NK-92 (cell line): ENCODE measurements around the gene SNRNP48.

Experiments used
- DNase-seq: peaks from one replicate; lab custom pipeline; 2025; ENCODE audit not compliant: unreplicated experiment; lab: John Stamatoyannopoulos, UW

SNRNP48 gene

DNA sequence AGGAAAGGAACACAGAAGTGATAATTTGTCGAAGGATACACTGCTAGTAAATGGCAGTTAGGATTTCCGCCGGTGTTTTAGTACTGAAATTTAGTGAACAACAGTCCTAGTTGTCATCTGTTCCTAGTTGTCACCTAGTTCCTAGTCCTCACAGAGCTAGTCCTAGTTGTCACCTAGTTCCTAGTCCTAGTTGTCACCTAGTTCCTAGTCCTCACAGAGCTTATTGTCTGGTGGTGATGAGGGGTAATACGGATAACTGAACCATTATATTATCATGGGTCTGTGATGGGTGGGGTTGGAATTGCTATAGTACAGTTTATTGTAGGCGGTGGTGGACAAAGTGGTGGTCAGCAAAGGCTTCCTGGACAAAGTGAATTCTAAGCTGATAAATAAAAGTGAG is 1.8 kb downstream of the SNRNP48 start:
- DNase-seq: no peak

DNA sequence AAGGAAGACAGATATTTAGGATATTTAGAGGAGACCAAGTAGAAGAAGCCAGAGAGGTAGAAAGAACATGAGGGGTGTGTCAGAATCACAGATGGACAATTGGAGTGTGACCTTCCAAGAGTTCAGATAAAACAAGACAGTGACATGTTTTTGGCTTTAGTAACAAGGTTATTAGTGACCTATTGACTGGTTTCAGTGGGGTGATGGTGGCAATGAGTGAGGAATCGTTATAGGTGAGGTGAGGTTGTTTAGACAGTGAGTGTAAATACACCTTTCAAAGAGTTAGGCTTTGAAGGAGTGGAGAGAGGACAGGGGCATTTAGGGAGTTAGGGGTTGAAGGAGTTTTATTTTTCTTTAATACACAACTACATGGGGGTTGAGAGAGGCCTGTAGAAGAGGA is 3.2 kb downstream of the SNRNP48 start:
- no peak for DNase-seq

DNA sequence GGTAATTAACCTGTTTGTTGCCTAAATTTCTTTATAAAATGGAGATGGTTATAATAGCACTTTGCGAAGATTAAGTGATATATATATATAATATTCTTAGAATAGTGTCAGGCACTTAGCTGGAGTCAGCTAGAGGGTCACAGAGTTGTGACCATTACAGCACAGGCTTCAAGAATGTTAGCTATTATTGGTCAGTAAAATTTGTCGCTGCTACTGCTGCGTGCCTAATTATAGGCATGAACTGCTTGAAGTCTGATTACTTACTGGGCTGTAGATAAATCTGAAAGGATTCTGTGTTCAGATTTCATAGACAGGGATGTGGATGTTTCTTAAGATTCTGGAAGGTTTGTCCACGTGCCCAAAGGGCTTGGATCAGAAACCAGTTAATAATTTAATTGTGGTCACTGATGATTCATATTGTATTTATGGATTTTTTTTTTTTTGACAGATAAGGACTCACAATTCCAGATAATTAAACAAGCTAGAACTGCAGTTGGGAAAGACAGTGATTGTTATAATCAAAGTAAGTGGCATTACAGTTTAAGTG is 4.7 kb downstream of the SNRNP48 start:
- DNase-seq: no peak

DNA sequence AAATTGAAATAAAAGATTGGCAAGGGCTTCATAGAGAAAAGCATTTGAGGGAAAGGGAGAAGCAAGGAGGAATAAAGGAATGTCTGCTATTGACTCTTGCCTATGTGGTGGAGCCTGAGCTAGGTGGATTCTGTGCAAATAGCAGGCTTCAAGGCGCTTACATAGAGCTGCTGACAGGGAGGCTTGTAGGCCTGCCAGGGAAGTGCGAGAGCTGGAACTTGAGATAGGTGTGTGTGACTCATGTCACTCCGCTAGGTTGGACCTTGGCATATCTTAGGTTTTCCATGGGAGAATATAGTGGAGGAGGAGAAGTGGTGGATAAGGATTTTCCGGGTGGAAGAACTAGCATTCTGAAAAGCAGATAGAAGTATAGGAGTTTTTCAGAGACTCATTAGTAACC is 14.0 kb downstream of the SNRNP48 start:
- no peak for DNase-seq

DNA sequence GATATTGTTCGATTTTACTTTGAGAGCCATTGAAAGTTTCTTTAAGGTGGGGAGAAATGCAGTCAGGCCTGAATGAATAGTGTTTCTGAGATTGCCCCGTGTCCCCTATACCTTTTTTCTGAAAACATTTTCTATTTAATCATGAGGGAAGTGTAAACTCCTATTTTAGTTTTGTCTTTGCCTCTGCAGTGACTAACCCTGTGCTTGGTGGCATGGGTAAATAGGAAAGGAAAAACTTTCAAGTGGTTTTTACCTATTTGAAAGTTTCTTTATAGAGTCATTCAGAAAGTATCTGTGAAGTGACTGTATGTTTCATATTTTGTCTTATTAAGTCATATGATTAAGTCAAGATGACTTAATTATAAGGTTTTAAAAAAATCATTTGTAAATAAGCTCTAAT is 14.5 kb downstream of the SNRNP48 start:
- DNase-seq: no peak

DNA sequence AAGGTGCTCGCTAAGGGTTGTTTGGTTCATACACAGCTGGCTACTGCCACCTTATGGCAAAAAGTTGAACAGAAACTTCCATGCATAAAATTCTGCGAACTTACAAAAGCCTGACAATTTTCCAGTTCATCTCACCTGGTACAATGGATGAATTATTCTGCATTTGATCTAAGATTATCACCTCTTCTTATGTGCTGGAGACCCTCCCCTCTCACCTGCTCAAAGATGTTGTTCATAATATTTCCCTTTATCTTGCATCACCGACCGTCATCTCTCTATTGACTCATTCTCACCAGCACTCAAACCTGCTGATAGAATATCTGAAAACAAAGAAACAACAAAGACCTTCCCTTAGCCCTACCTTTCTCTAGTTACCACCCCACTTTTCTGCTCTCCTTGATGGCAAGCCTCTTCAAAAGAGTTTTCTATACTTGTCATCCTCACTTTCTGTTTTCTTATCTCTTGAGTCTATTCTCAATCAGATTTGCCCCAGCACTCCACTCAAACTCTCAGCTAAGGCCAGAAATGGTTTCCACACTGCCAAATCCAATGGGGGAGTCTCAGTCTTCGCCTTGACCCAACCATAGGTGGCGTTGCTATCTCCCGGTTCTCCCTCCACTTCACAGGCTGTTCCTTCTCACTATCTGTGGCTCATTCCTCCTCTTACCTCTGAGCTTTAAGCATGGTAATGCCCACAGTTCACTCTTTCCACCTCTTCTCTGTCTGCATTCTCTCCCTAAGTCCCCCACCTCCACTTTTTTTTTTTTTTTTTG is 25.8 kb downstream of the SNRNP48 start:
- no peak for DNase-seq

DNA sequence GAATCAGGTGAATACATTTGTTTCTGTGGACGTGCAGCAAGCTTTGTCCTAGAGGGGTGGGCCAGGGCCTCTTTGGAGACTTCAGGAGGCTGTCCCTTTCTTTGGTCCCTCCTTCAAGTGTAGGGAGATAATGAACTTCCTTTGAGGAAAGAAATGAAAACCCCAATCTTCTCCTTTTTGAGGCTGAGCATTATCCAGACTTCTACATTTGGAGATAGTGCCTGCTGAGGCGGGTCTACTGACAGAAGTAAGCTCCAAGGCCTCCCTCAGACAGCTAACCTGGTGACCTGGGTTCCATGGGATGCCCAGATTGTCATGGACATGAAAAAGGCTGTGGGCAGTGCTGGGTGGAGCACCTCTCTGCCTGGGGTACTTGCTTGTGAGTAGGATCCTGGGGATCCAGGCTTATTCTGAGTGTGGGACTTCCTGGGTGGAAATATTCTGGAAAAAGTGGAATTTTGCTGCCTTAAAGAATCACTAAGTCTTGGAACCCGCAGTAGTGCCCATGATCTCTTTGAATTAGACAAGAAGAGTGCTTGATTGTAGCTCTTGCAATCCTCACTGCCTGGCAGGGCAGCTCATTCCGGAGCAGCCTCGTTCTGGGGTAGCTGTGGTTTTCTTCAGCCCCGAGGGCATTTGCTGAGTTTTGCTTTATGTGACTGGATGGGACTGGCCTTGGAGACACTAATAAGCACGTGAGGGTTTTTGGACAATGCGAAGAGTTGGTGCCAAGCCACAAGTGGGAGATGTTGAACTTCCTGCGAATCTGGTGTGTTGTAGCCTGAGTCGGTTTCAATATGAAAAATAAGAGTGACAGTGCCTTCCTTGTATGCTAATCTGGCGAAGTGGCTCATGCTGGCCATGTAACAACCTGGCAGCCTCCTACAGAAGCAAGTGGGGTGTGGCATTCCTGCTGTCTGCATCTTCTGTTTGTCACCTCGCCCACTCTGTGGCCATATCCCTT is 28.1 kb downstream of the SNRNP48 start:
- DNase-seq: no peak

DNA sequence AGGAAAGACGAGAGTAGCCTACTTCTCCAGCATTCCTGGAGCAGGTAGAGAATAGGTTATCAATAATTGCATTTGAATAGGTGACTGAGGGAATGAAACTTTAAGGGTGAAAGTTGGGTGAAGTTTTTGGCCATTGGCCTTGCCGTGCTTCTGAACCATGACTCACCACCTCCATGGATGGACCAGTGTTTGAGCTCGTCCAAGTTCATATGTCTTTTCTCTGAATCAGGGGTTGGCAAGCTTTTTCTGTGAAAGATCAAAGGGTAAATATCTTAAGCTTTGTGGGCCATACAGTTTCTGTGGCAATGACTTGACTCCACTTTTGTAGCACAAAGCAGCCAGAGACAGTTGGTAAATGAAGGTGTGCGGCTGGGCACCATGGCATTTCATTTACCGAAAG is 31.8 kb downstream of the SNRNP48 start:
- DNase-seq: no peak

DNA sequence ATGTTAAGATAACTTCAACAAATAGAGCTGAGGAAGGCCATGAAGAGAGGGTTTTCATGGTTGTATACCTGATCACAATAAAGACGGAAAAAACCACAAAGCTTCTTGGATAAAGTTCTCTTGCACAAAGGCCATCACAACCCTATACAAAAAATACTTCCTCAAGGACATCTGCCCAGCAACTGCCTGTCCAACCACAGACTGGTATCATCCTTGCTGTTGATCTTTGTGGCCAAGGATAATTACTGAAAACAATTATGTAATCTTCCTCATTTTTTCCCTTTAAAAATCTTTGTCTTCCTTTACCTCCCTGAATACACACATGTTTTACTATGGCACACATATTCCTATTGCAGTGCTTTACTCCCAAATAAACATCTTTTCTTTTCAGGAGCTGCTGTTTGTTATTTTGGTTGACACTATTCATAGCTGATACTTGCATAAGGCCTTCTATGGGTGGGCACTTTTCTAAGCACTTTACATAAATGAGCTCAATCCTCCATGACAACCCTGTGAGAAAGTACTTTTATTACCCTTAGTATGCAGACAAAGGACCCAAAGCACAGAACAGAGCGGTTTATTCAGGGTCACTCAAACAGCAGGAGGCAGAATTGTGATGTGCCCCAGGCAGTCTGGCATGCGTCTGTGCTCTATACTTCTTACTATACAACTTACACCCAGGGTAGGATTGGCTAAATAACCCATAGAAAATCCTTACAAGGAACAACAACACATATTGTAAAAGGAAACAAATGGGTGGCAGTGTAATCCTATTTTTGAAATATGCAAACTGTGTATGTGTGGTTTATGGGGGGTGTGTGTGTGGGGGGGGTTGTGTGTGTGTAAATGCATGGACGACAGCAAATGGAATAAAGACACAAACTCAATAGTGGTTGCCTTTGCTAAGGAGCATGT is 35.1 kb downstream of the SNRNP48 start:
- no peak for DNase-seq

DNA sequence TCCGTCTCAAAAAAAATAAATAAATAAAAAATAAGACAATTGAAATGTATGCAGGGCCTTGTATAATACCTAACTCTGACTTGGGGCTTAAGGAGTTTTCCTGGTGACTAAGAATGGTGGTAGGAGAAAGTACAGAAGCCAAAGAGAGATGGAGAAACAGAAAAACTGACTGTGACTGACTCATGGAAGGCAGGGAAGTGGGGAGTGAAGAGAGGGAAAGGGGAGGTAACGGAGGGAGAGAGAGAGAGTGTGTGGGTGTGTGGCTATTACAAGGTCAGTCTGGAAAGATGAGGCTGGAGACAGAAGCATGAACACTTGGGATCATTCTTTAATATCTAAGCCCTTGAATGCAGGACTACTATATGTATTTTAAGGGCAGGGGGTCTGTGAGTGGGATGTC is 38.5 kb downstream of the SNRNP48 start:
- DNase-seq: no peak

DNA sequence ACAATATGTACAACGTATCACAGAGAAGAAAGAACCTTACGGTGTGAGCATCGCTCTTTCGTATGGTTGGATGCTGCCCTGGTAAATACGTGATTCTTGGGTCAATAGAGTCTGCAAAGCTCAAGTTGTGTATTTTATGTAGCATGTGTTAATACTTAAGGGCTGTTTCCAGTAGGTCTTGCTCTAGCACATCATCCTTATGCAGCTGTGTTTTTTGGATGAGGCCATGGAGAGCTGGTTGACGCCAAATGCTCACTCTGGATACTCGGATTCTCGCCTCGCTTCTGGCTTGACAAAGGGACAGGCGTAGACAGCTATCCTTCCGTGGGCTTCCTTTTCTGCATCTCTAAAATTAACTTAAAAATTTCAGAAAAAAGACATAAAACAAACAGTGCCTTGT is 38.9 kb downstream of the SNRNP48 start:
- DNase-seq: no peak

DNA sequence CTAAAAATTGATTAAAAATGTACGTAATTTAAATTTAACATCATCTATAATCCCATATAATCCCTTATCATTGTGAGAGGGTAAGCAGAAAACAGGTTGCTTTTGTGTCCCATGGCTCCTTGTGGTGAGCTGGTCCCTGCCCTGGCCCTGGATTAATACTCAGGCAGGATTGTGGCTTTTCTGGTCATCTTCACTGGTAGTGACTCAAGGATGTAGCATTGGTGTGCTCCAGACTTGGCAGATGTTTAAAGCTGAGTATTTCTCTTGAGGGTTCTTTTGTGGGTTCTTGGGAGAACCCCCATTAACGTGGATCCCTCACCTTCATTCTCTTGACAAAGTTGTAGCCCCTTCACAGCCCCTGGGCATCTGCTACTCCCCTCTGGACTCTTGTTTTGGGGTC is 39.3 kb downstream of the SNRNP48 start:
- no peak for DNase-seq

DNA sequence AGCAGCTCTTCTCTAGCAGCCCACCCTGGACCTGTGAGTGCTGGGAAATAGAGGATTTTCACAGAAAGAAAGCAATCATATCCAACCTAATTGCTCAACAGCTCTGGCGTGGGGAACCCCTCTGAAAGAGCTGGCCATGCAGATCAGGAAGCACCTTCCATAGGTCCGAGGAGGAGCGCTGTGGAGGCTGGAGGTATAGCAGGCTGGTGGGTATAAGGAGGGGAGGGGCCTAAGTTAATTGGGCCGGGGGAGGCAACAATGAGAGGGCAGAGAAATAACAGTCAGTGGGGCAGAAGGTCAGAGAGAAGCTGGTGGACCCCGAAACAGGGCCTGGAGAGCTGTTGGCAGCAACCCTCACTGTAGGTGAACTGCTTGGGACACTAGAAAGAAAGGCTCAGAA is 40.8 kb downstream of the SNRNP48 start:
- no peak for DNase-seq

DNA sequence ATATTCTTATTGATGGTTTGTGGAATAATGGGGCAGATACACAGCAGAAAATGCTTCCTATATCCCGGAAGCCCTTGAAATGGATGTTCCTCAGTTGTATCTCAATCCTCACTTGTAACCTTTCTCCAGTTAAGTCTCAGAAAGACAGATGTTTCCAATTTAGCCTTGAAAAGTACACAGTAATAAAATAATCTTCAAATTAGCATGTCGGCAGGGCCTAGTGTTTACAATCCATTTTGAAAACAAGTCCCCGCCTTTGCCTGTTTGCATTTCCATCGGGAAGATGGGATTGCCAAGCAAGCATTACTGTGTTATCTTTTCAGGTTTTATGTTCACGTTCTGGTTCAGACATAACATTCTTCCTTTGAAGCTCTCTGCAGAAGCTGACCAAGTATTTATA is 41.5 kb downstream of the SNRNP48 start:
- DNase-seq: no peak

DNA sequence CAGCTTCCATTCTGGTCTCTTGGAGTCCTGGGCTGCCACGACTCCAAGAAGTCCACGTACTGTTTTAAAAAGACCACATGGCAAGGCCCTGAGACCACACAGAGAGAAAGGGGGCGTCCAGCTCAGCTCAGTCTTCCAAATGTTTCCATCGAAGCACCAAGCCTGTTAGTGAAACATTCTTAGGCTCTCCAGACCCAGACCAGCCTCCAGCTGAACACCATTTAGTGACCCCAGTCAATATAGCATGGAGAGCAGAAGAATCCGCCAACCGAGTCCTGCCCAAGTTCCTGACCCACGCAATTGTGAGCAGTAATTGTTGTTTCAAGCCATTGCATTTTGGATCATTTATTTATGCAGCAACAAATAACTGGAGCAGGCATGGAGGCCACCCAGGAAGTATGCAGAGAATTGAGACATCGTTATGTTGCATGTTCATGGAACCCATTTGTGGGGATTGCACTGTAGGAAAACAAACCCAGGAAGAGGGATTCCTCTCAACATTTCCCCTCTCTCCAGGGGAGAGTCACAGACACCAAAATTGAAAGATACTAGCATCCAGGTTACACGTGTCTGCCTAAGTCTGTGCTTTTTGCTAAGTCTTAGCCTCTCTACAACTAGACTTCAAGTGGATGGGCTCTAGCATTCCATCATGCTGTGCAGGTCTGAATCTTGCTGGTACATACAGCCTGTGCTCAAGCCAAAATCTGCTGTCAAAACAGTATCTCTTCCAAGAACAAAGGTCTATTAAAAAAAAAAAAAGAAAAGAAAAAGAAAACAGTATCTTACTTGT is 42.7 kb downstream of the SNRNP48 start:
- DNase-seq: no peak

DNA sequence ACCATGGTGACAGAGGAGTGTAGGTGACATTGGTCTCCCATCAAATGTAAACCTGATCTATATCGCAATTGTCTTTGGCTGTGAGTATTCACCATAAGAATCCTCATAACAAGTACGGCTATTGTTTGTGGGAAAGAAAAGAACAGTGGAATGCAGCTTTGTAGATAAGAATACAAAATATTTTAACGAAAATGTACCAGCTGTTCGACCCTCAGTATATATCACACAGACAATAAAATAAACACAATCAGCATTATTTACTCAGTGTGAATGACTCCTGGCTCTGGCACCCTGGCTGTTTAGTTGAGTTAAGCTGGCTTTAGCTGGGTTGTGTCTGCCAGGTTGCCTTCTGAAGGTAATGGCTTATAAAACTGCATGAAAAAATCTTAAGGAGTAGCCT is 43.4 kb downstream of the SNRNP48 start:
- no peak for DNase-seq

DNA sequence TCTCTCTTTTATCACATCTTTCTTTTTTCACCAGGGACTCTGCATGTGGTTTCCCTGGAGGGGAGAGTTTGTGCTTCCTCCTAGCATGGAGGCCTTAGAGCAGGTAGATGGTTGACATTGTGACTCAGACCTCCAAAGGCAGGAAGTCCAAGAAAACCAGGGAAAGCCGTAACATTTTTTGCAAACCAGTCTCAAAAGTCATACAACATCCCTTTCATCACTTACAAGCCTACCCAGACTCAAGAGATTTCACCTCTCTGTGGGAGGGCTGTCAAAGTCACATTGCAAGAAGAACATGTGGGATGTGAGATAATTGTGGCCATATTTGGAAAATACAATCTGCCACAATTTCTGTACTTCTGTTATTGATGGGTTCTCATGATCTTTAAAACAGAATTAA is 46.2 kb downstream of the SNRNP48 start:
- no peak for DNase-seq

DNA sequence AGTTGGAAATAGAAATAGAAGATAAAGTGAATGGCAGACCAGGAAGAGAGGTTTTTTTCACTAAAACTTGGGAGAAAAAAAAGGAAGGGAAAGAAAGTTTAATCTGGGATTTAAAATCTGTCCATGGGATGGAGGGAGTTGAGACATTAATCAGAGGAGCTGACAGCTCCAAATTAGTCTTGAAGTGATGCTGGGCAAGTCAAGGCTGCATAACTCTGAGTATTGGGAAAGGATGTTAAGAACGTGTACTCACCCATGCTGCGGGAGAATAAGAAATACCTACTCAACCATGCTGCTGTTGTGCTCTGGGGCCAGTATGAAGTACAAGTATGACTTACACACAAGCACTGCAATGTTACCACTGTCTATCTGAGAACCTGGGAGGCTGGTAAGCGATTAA is 47.5 kb downstream of the SNRNP48 start:
- no peak for DNase-seq

DNA sequence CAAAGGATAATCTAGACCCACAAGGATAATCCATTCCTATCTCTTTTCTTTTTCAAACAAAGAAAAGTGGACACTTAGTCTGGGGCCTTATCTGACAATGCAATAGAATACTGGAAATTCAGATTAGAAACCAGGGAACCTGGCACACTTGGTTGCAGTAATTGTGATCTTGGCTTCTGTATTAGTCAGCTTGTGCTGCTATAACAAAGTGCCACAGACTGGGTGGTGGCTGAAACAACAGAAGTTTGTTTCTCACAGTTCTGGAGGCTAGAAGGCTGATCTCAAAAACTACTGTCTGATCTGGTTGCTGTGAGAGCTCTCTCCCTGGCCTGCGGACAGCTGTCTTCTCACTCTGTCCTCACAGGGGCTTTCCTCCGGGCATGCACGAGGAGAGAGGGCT is 49.4 kb downstream of the SNRNP48 start:
- no peak for DNase-seq

DNA sequence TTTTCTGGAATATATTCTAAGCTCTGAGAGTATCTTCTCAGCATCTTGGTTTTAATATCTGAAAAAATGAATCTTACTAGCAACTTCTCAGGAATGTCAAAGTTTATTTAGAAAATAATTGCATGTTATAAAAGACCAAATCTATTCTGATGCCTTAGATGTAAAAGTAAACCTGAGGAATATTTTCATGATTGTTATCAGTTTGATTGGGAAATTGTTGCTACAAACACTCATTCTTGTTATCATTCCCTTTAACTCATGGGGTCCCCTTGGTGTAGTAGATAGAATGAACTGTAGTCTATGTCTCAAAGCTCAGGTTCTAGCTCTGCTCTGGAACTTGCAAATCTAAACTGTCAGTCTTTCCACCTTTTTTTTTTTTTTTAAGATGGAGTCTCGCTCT is 50.0 kb downstream of the SNRNP48 start:
- no peak for DNase-seq
